Thyroid gland (tissue), 4 donors: Measurements from ENCODE around the gene FAM193B. TPM values are rescaled to one million over a fixed set of nuclear protein-coding genes. Genes with fewer than 3 reads are reported as not detected.

Experiments used
- DNase-seq, 2 donors: peaks; one replicate each; pipeline ENCODE4 v3.0.0-alpha.2; 2019
- H3K27ac ChIP-seq, 3 donors: fragments of 200-600 bp; sonication (generic); 1 replicate in 2 of 3; 2 replicates in 1 of 3; pipeline ENCODE4 v1.5.1; 2016 to 2019; ENCODE audit warnings: mild to moderate bottlenecking in 1 of 3, moderate library complexity in 1 of 3
- H3K27me3 ChIP-seq: fragments of 200-600 bp; sonication (generic); one replicate; pipeline ENCODE4 v1.5.1; 2019
- H3K36me3 ChIP-seq, 2 donors: fragments of 200-600 bp; sonication (generic); one replicate each; pipeline ENCODE4 v1.5.1; 2016 to 2019
- H3K4me1 ChIP-seq, 2 donors: fragments of 200-600 bp; sonication (generic); one replicate each; pipeline ENCODE4 v1.5.1; 2017 to 2019
- H3K4me3 ChIP-seq, 3 donors: fragments of 200-600 bp; sonication (generic); replicated peaks in 1 of 3; 1 replicate in 2 of 3; 2 replicates in 1 of 3; pipeline ENCODE4 v1.5.1; 2016; ENCODE audit warnings: mild to moderate bottlenecking in 1 of 3
- H3K9me3 ChIP-seq: fragments of 200-600 bp; sonication (generic); one replicate; pipeline ENCODE4 v1.5.1; 2017
- POLR2A ChIP-seq, 2 donors: fragments of 450-650 bp; IDR thresholded peaks; one replicate each; pipeline ENCODE4 v1.6.1; 2017; ENCODE audit warnings: antibody characterized with exemption in 2 of 2, mild to moderate bottlenecking in 2 of 2, moderate library complexity in 1 of 2
- WGBS, 2 donors: methylation state at CpG; one replicate each; pipeline ENCODE4 v1.1.5; 2017; 5-methylcytosine and 5-hydroxymethylcytosine counted together
- intact Hi-C: fragments of 100-400 bp; cut with DNase I; formaldehyde crosslinking; loops from one replicate; pipeline ENCODE4 v1.15.1; 2023
- total RNA-seq, 4 donors: library from RNA; depleted of rRNA; stranded (reverse); fragments of >200 nt; gene quantifications; one replicate each; pipeline ENCODE4 v1.2.3, GENCODE V29; 2016
- TF ChIP-seq, protein P1 (sequence below), 6 experiments: fragments of 200-600 bp in 3 of 6; fragments of 450-650 bp in 3 of 6; sonication (generic) in 3 of 6; IDR thresholded peaks; one replicate each; pipeline ENCODE4 v1.5.1; 2016 to 2019; ENCODE audit warnings: antibody characterized with exemption in 6 of 6, mild to moderate bottlenecking in 2 of 6, inconsistent platforms in 1 of 6, moderate library complexity in 1 of 6

FAM193B gene
- total RNA-seq, 4 donors from 2014 or later, result 38.0 to 54.7 (median 46.6) TPM

- Histone ChIP-seq H3K4me1 (peaks cover 9 to 10% of the 10 kb centered on the region in 2 donors), H3K36me3 (peaks cover 42 to 43% of the 10 kb centered on the region in 2 donors), H3K27me3 (no peaks in the 10 kb centered on the region), H3K27ac (no peak overlapping the region), H3K4me3 (no peak overlapping the region), H3K9me3 (no peaks in the 10 kb centered on the region)
- intact Hi-C loops, result no loop called here
- no peak for TF ChIP-seq POLR2A (IDR thresholded peaks at IDR 0.05)
- TF ChIP-seq, protein P1, sequence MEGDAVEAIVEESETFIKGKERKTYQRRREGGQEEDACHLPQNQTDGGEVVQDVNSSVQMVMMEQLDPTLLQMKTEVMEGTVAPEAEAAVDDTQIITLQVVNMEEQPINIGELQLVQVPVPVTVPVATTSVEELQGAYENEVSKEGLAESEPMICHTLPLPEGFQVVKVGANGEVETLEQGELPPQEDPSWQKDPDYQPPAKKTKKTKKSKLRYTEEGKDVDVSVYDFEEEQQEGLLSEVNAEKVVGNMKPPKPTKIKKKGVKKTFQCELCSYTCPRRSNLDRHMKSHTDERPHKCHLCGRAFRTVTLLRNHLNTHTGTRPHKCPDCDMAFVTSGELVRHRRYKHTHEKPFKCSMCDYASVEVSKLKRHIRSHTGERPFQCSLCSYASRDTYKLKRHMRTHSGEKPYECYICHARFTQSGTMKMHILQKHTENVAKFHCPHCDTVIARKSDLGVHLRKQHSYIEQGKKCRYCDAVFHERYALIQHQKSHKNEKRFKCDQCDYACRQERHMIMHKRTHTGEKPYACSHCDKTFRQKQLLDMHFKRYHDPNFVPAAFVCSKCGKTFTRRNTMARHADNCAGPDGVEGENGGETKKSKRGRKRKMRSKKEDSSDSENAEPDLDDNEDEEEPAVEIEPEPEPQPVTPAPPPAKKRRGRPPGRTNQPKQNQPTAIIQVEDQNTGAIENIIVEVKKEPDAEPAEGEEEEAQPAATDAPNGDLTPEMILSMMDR (IDR thresholded peaks at IDR 0.05), result no peak
- DNase-seq, result no peak
- 96% methylated on average over 14 to 15 of the region's 15 CpGs for WGBS, 2 donors
Measured at GRCh38 chr5:177513500-177513899, 40.9 kb downstream of the FAM193B start.

DNA sequence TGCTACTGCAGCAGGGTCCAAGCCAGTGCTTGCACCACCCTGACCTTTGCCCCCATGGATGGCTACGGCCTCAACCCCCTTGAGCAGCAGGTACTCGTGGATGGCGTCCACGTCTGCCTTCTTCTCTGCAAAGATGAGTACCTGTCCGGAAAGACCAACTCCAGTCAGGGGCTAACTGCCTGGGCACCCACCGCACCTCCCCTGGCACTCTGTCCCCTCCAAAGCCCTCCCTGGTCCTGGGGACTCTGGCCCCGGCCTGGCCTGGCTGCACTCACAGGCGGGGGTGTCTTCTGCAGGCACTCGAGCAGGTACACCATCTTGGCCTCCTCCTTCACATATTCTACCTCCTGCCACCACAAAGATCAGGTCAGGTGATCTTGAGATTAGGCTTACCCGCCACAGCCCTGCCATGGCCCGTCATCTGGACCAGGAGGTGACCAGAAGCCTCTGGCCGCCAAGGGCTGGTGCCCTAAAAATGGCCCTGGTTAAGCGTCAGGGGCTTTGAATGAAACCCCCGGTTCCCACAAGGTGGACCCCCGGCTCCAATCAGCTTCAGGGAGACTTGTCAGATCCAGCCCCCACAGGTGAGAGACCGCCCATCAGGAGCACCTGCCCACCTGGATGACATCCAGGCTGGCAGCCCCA, 41.5 kb downstream of the FAM193B start:
- no peaks in the 10 kb centered on the region for H3K9me3 ChIP-seq
- H3K4me1 ChIP-seq, result peaks cover 9 to 10% of the 10 kb centered on the region in 2 donors
- DNase-seq, result no peak
- TF ChIP-seq, protein P1 (IDR thresholded peaks at IDR 0.05), result no peak
- no peak for TF ChIP-seq POLR2A (IDR thresholded peaks at IDR 0.05)
- H3K36me3 ChIP-seq, result peaks cover 42 to 43% of the 10 kb centered on the region in 2 donors
- no peaks in the 10 kb centered on the region for H3K27me3 ChIP-seq
- no peak overlapping the region for H3K4me3 ChIP-seq
- intact Hi-C loops, result no loop called here
- 90 to 94% methylated on average over 10 to 14 of the region's 16 CpGs for WGBS, 2 donors
- no peak overlapping the region for H3K27ac ChIP-seq

- no peak overlapping the region for H3K27ac ChIP-seq
- peaks cover 42 to 43% of the 10 kb centered on the region in 2 donors for H3K36me3 ChIP-seq
- peaks cover 9 to 10% of the 10 kb centered on the region in 2 donors for H3K4me1 ChIP-seq
- intact Hi-C loops, result no loop called here
- TF ChIP-seq POLR2A (IDR thresholded peaks at IDR 0.05), result no peak
- TF ChIP-seq, protein P1 (IDR thresholded peaks at IDR 0.05), result no peak
- 93 to 96% methylated on average over 23 to 27 of the region's 34 CpGs for WGBS, 2 donors
- no peak for DNase-seq
- no peaks in the 10 kb centered on the region for H3K9me3 ChIP-seq
- no peak overlapping the region for H3K4me3 ChIP-seq
- no peaks in the 10 kb centered on the region for H3K27me3 ChIP-seq
Measured at GRCh38 chr5:177511796-177512675, 42.3 kb downstream of the FAM193B start.

- no peak for DNase-seq
- no peaks in the 10 kb centered on the region for H3K9me3 ChIP-seq
- 92 to 100% methylated on average over 4 to 5 of the region's 5 CpGs for WGBS, 2 donors
- H3K27me3 ChIP-seq, result no peaks in the 10 kb centered on the region
- no peak for TF ChIP-seq POLR2A (IDR thresholded peaks at IDR 0.05)
- TF ChIP-seq, protein P1 (IDR thresholded peaks at IDR 0.05), result no peak
- intact Hi-C loops, result no loop called here
- H3K36me3 ChIP-seq, result peaks cover 42 to 43% of the 10 kb centered on the region in 2 donors
- H3K27ac ChIP-seq, result no peak overlapping the region
- H3K4me1 ChIP-seq, result peaks cover 8% of the 10 kb centered on the region in 2 donors
- no peak overlapping the region for H3K4me3 ChIP-seq
Measured at GRCh38 chr5:177511181-177511580, 43.2 kb downstream of the FAM193B start.
